ENCODE measurements around the gene TMEM11.

DNA sequence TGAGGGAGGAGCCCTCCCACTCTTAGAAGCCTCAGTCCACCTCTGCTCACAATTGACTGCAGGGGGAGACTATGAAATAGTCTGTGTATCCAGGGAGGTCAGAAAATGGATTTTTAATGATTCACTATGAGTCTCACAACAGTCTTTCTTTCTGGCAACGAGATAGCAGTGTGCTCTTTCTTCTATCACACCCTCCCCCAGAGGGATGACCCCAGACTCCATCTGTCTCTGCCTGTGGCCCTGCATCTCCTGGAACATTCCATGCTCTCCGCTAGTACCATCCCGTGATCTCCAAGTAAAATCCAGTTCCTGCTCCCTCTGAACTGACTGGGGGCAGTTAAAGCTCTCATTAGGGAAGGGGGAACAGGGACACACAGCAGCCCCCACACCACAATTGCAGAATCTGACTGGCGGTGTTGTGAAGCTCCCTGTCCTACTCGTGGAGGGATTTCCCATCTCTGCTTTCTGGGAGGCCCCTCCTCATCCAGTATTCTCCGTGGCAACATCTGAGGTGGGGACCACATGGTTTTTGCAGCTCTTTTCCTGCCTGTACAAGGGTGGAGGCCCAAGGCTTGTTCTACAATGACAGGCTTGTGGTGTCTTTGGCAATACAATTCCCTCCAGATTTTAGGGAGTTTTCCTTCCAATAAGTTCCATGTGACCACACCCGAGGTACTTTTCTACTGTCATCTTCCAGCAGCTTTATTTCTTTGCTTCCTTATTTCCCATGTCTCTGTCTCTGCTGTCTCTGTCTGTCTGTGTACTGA, 19.8 kb upstream of the TMEM11 start:
- TF ChIP-seq, protein P1, sequence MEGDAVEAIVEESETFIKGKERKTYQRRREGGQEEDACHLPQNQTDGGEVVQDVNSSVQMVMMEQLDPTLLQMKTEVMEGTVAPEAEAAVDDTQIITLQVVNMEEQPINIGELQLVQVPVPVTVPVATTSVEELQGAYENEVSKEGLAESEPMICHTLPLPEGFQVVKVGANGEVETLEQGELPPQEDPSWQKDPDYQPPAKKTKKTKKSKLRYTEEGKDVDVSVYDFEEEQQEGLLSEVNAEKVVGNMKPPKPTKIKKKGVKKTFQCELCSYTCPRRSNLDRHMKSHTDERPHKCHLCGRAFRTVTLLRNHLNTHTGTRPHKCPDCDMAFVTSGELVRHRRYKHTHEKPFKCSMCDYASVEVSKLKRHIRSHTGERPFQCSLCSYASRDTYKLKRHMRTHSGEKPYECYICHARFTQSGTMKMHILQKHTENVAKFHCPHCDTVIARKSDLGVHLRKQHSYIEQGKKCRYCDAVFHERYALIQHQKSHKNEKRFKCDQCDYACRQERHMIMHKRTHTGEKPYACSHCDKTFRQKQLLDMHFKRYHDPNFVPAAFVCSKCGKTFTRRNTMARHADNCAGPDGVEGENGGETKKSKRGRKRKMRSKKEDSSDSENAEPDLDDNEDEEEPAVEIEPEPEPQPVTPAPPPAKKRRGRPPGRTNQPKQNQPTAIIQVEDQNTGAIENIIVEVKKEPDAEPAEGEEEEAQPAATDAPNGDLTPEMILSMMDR (IDR thresholded peaks at IDR 0.05) = no peak
- no peak for TF ChIP-seq POLR2A (IDR thresholded peaks at IDR 0.05)
